Natural killer cell treated with Interleukin-12 subunit alpha and Interleukin-12 subunit beta and Interleukin-15 and Interleukin-18, amount 100 ng/mL, for 72 hours (primary cell): ENCODE measurements around the gene FAM3A. TPM values are rescaled to one million over a fixed set of nuclear protein-coding genes. Genes with fewer than 3 reads are reported as not detected.

Source experiments
- ATAC-seq, 2 donors: fragments of 150-1000 bp; cut with Tn5 transposase in 1 of 2; sonication (Bioruptor Pico), chemical (Tn5 transposase) in 1 of 2; 2 replicates each; pipeline ENCODE4 v1.10.0; 2021
- DNase-seq: peaks from one replicate; pipeline ENCODE4 v3.0.0; 2022; ENCODE audit warnings: low spot score
- H3K27ac Mint-ChIP-seq, 2 donors: 1 replicate in 1 of 2; 2 replicates in 1 of 2; pipeline ENCODE4 v1.8.0; 2022; ENCODE audit warnings: mixed read lengths in 2 of 2, mild to moderate bottlenecking in 1 of 2, moderate library complexity in 1 of 2
- H3K27me3 Mint-ChIP-seq, 2 donors: 1 replicate in 1 of 2; 2 replicates in 1 of 2; pipeline ENCODE4 v1.8.0; 2022; ENCODE audit warnings: mixed read lengths in 2 of 2
- H3K36me3 Mint-ChIP-seq: one replicate; pipeline ENCODE4 v1.8.0; 2022; ENCODE audit warnings: mixed read lengths
- H3K4me1 Mint-ChIP-seq, 2 donors: 1 replicate in 1 of 2; 2 replicates in 1 of 2; pipeline ENCODE4 v1.8.0; 2022; ENCODE audit warnings: low read depth in 2 of 2, mixed read lengths in 2 of 2, mild to moderate bottlenecking in 1 of 2
- H3K4me3 Mint-ChIP-seq: one replicate; pipeline ENCODE4 v1.8.0; 2022; ENCODE audit warnings: mixed read lengths
- H3K9me3 Mint-ChIP-seq: 2 replicates; pipeline ENCODE4 v1.8.0; 2022; ENCODE audit warnings: mixed read lengths
- total RNA-seq, 2 donors: library from RNA; stranded (reverse); gene quantifications; one replicate each; pipeline ENCODE4 v1.2.3, GENCODE V29; 2022

FAM3A gene
- total RNA-seq, 2 donors from 2014 or later = 28.5 to 41.1 TPM

- H3K4me3 Mint-ChIP-seq = no peak overlapping the region
- H3K4me1 Mint-ChIP-seq = peaks cover 0 to 3% of the 10 kb centered on the region in 2 donors
- DNase-seq (no peak), ATAC-seq (no peak)
- H3K27me3 Mint-ChIP-seq = no peaks in the 10 kb centered on the region
- H3K9me3 Mint-ChIP-seq = no peaks in the 10 kb centered on the region
- H3K27ac Mint-ChIP-seq = no peak overlapping the region
- H3K36me3 Mint-ChIP-seq = no peaks in the 10 kb centered on the region
These were observed 51.1 kb downstream of the FAM3A start for GRCh38 chrX:154464806-154465365.

DNA sequence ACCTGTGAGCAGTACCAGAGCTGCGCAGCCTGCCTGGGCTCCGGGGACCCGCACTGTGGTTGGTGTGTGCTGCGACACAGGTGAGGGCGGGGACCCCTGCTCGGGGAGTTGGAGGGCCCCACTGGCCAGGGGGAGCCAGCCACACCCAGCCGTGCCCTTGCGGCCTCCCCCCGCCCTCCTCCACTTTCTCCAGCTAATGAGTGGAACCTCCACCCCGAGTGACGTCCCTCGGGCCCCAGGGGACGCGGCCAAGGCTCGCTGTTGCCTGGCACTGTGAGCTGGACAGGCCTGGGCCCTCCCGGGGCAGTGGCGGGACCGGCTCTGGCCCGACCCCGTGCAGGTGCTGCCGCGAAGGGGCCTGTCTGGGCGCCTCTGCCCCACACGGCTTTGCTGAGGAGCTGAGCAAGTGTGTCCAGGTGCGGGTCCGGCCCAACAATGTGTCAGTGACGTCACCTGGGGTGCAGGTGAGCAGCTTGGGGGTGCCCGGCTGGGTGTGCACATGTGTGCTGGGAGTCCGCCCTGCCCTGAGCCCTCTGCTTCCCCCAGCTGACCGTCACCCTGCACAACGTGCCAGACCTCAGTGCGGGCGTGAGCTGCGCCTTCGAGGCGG lies 52.3 kb downstream of the FAM3A start:
- Mint-ChIP-seq H3K9me3 (no peaks in the 10 kb centered on the region), H3K27ac (no peak overlapping the region), H3K27me3 (no peaks in the 10 kb centered on the region), H3K4me1 (peaks cover 0 to 5% of the 10 kb centered on the region in 2 donors), H3K4me3 (no peak overlapping the region), H3K36me3 (no peaks in the 10 kb centered on the region)
- no peak for DNase-seq
- ATAC-seq = no peak

DNA sequence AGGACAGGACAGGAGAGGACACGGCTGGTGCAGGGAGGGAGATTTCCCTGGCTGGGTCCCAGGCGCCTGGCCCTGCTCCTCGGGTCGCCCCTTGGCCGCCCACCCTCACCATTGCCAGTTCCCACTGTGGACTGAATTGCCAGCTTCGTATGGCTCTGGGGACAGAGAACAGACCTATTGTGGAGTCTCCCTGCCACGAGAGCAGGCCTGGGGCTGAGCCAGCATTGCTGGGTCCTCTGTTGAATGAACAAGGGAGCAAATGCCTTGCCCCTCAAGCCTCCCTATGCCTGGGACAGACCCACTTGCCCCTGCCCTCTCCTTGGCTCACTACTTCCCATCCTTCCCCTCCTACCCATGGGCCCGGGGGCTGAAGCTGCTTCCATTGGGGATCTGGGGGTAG lies 53.6 kb downstream of the FAM3A start:
- ATAC-seq (no peak), DNase-seq (no peak)
- H3K36me3 Mint-ChIP-seq = no peaks in the 10 kb centered on the region

GRCh38 chrX:154460326-154460725 lies 55.7 kb downstream of the FAM3A start:
- Mint-ChIP-seq H3K4me1 (peaks cover 6 to 11% of the 10 kb centered on the region in 2 donors), H3K9me3 (no peaks in the 10 kb centered on the region), H3K27ac (no peak overlapping the region), H3K27me3 (no peaks in the 10 kb centered on the region), H3K36me3 (no peaks in the 10 kb centered on the region), H3K4me3 (peak overlapping the region; percentile 32)
- ATAC-seq (no peak), DNase-seq (no peak)

More for the DNA sequence above, 53.6 kb downstream of the FAM3A start:
- H3K4me1 Mint-ChIP-seq = peaks cover 2 to 8% of the 10 kb centered on the region in 2 donors
- H3K9me3 Mint-ChIP-seq = no peaks in the 10 kb centered on the region
- no peak overlapping the region for H3K27ac Mint-ChIP-seq
- H3K4me3 Mint-ChIP-seq = no peak overlapping the region
- H3K27me3 Mint-ChIP-seq = no peaks in the 10 kb centered on the region

DNA sequence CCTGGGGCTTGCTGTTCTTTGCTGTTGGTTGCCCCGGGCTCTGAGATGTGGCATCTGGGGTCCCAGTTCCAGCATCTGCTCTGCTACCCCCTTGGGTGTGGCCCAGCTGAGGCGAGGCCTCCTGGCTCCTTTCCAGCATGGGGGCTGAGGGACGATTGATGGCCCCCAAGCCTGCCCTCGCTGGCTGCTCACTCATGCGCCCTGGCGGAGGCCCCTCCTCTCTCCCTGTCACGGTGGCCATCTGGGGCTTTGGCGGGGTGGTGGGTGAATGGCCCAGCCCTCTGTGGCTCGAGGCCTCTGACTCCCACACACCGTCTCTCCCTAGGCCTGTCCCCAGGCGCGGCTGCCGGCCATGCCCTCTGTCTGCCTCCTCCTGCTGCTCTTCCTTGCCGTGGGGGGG lies 56.2 kb downstream of the FAM3A start:
- Mint-ChIP-seq H3K4me3 (peak overlapping the region; percentile 32), H3K27ac (no peak overlapping the region), H3K9me3 (no peaks in the 10 kb centered on the region), H3K36me3 (no peaks in the 10 kb centered on the region), H3K4me1 (peaks cover 6 to 11% of the 10 kb centered on the region in 2 donors), H3K27me3 (no peaks in the 10 kb centered on the region)
- ATAC-seq = no peak
- DNase-seq = no peak

- Mint-ChIP-seq H3K36me3 (no peaks in the 10 kb centered on the region), H3K27me3 (no peaks in the 10 kb centered on the region), H3K4me1 (peaks cover 6 to 11% of the 10 kb centered on the region in 2 donors), H3K9me3 (no peaks in the 10 kb centered on the region), H3K4me3 (peak overlapping the region; percentile 70), H3K27ac (peak overlapping the region in 1 of 2 donors; percentile 50)
- DNase-seq = no peak
- peak in 1 of 2 donors; percentile 49 for ATAC-seq
These were observed 56.9 kb downstream of the FAM3A start for GRCh38 chrX:154458954-154459778.

GRCh38 chrX:154458116-154458953 lies 57.7 kb downstream of the FAM3A start, which contains the start of gene PLXNA3:
PLXNA3 (plus strand) TSS chrX:154458281; CDS start chrX:154460184, 1,903 bp downstream.
- peak; percentile 79 for DNase-seq
- peak within 1 kb of the TSS; percentile 83 to 88 for H3K27ac Mint-ChIP-seq
- H3K9me3 Mint-ChIP-seq = no peaks in the 10 kb centered on the region
- H3K4me3 Mint-ChIP-seq = peak within 1 kb of the TSS; percentile 100
- H3K27me3 Mint-ChIP-seq = no peaks in the 10 kb centered on the region
- peaks cover 6 to 11% of the 10 kb centered on the region in 2 donors for H3K4me1 Mint-ChIP-seq
- peak; percentile 87 to 90 for ATAC-seq
- no peaks in the 10 kb centered on the region for H3K36me3 Mint-ChIP-seq

- Mint-ChIP-seq H3K4me3 (peak overlapping the region; percentile 100), H3K9me3 (no peaks in the 10 kb centered on the region), H3K4me1 (peaks cover 6 to 11% of the 10 kb centered on the region in 2 donors), H3K27me3 (no peaks in the 10 kb centered on the region), H3K36me3 (no peaks in the 10 kb centered on the region), H3K27ac (peak overlapping the region; percentile 83 to 88)
- peak; percentile 77 to 80 for ATAC-seq
- DNase-seq = no peak
These were observed 58.4 kb downstream of the FAM3A start for GRCh38 chrX:154457491-154458115.

Other genes starting within 250 kb of the FAM3A start
- gene TEX28, start 221.1 kb downstream of the FAM3A start, total RNA-seq = not detected
- gene TKTL1, start 220.4 kb downstream of the FAM3A start, total RNA-seq = 1 to 10 TPM; 3.0 to 4.1 TPM
- gene FLNA, start 141.6 kb downstream of the FAM3A start, total RNA-seq = 100 to 1,000 TPM; 574 to 727 TPM
- gene EMD, start 136.9 kb downstream of the FAM3A start, total RNA-seq = 10 to 100 TPM; 49.2 to 61.9 TPM
- gene RPL10, start 117.9 kb downstream of the FAM3A start, total RNA-seq = 1,000 to 10,000 TPM; 1,953 to 2,194 TPM
- gene DNASE1L1, start 107.0 kb downstream of the FAM3A start, total RNA-seq = 10 to 100 TPM; 12.4 to 14.6 TPM
- 10 to 100 TPM; 47.4 to 73.7 TPM for gene TAFAZZIN, start 104.7 kb downstream of the FAM3A start, total RNA-seq
- 100 to 1,000 TPM in 1 of 2 donors, 10 to 100 TPM in 1; 46.7 to 106 TPM for gene ATP6AP1, start 87.6 kb downstream of the FAM3A start, total RNA-seq
- gene GDI1, start 79.1 kb downstream of the FAM3A start, total RNA-seq = 100 to 1,000 TPM; 157 to 187 TPM
- gene FAM50A, start 72.1 kb downstream of the FAM3A start, total RNA-seq = 100 to 1,000 TPM in 1 of 2 donors, 10 to 100 TPM in 1; 75.2 to 108 TPM
- gene PLXNA3, start 58.0 kb downstream of the FAM3A start, total RNA-seq = 10 to 100 TPM; 52.4 to 61.3 TPM
- gene LAGE3, start 37.0 kb downstream of the FAM3A start, total RNA-seq = 10 to 100 TPM; 29.4 to 48.5 TPM
- gene UBL4A, start 29.6 kb downstream of the FAM3A start, total RNA-seq = 10 to 100 TPM; 39.6 to 65.6 TPM
- 10 to 100 TPM; 22.1 to 30.7 TPM for gene SLC10A3, start 25.6 kb downstream of the FAM3A start, total RNA-seq
- gene G6PD, start 30.6 kb upstream of the FAM3A start, total RNA-seq = 100 to 1,000 TPM; 115 to 227 TPM
- gene IKBKG, start 31.4 kb upstream of the FAM3A start, total RNA-seq = 10 to 100 TPM; 55.6 to 61.1 TPM
- not detected for gene CTAG1A, start 68.9 kb upstream of the FAM3A start, total RNA-seq
- not detected for gene CTAG1B, start 103.0 kb upstream of the FAM3A start, total RNA-seq
- gene CTAG2, start 137.3 kb upstream of the FAM3A start, total RNA-seq = not detected
- gene GAB3, start 234.8 kb upstream of the FAM3A start, total RNA-seq = 10 to 100 TPM; 20.3 to 28.3 TPM
- gene DKC1, start 246.6 kb upstream of the FAM3A start, total RNA-seq = 100 to 1,000 TPM in 1 of 2 donors, 10 to 100 TPM in 1; 91.6 to 173 TPM